Activated CD4-positive, alpha-beta T cell treated with anti-CD3 and anti-CD28 coated beads for 4 hours (primary cell): ENCODE measurements around the gene XPO6.

ENCODE experiments used
- DNase-seq, 2 donors: peaks; one replicate each; pipeline ENCODE4 v3.0.0-alpha.2; 2020

Gene XPO6

DNA sequence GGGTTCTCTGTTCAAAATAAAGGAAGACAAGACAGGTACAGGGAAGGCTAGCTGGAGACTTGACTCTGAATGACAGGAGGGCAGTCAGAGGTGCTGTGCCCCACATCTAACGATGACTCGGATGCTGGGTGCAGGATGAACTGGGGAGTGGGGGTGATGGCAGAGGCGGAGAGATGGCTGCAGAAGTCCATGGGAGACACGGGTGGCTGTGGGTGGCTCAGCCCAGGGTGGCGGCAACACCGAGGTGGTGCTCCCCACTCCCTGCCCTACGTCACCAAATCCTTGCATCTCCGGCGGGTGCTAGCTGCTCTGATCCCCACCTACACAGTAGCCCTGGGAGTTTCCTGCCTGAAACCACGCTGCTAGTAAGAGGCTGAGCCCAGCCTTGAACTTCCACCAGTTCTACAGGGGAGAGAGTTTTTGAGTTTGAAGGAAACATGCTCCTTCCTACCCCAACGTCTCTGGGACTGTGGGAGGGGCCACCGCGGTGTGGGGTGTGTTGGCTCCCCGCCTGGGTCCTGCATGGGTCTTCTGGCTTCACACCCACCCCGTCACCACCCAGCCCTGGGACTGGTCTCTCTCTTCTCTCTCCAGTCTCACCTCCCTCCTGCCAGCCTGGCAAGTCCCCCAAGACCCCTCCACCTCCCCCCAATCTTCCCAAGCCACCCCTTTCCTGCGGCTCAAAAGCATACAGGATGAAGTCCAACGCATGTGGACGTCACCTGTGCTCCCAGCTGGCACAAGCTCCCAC lies 152.8 kb downstream of the XPO6 start:
- DNase-seq, result peak in 1 of 2 donors; percentile 3

DNA sequence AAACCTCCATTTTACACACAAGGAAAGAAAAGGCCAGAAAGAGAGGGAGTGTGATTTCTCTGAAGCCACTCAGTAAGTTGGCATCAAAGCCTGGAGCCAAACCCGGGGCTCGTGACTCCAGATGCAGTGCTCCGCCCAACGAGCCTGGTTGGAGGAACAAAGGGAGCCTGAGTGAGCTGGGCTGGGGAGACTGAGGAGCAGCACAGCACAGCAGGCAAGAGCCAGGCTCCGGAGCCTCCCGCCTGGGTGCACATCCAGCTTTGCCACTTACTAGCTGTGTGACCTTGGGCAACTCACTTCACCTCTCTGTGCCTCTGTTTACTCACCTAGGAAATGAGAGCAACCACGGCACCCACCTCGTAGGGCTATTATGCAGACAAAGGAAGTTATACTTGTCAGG lies 153.8 kb downstream of the XPO6 start:
- no peak for DNase-seq

- DNase-seq, result no peak
These were observed 158.3 kb downstream of the XPO6 start for GRCh38 chr16:28053461-28053860.

DNA sequence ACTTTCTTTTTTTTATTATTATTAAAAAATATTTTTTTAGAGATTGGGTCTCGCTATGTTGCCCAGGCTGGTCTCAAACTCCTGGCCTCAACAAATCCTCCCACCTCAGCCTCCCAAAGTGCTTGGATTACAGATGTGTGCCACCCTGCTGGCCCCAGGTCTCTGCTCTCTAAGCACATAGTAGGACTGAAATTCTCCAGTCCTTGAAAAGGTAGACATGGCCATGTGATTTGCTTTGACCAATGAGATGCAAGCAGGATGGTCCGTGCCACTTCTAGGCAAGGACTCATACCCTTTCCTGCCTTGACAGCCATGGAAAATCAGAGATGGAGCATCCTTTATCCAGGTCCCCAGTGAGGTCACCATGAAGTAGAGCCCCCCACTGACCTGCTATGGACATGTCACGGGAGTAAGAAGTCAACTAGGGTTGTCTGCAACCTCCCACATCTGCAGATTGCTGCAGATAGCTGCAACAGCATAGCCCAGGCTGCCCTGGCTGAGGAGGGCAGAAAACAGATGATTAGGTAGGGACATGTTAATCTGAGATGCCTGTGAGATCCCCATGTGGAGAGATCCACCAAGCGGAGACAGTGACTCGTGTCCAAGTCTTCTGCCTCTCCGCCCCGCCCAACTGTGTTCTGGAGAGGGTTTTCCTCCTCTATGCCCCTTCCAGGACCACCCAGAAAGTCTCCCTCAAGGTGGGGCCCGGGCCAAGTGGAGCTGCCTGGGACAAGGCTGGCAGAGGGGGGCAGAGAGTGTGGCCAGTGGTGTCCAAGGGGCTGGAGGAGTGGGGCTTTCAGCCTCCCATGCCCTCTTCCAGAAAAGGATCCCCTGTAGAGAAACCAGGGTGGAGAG lies 159.3 kb downstream of the XPO6 start:
- DNase-seq, result no peak

DNA sequence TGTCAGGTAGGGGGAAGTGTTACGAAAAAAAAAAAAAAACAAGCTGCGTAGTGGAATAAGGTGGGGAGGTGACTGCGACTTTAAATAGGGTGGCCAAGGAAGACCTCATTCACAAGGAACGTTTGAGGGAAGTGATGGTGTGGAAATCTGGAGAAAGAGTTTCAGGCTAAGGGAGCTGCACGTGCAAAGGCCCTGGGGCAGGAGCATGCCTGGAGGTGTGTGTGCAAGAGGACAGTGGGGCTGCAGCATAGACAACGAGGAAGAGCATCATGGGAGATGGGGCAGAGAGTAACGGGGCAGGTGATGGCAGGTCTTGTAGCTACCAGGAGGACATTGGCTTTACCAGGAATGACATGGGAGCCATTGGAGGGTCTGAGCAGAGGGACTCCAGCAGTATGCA lies 160.3 kb downstream of the XPO6 start:
- DNase-seq, result no peak
